ENCODE data around the gene PBX3. TPM values are rescaled to one million over a fixed set of nuclear protein-coding genes. Genes with fewer than 3 reads are reported as not detected.

Gene PBX3
- total RNA-seq, 1 experiment from 2014 or later, result 7.7 TPM

GRCh38 chr9:125896404-125896803 lies 149.2 kb downstream of the PBX3 start:
- Mint-ChIP-seq H3K4me1 (ENCODE audit: low read depth, unreplicated experiment) (no peaks in the 10 kb centered on the region), H3K9me3 (ENCODE audit: unreplicated experiment) (no peaks in the 10 kb centered on the region), H3K27ac (ENCODE audit: unreplicated experiment) (no peak overlapping the region), H3K36me3 (ENCODE audit: insufficient read depth, unreplicated experiment) (no peaks in the 10 kb centered on the region), H3K27me3 (ENCODE audit: insufficient read depth, unreplicated experiment) (peaks cover 4% of the 10 kb centered on the region), H3K4me3 (ENCODE audit: unreplicated experiment) (no peak overlapping the region)
- Histone ChIP-seq H3K36me3 (ENCODE audit: control insufficient read depth, insufficient read depth, low read length) (no peaks in the 10 kb centered on the region), H3K4me1 (no peaks in the 10 kb centered on the region), H3K27me3 (replicated peaks; ENCODE audit: control insufficient read depth, insufficient read depth, low read length) (no peaks in the 10 kb centered on the region), H3K4me3 (ENCODE audit: low read depth, low read length) (no peak overlapping the region), H3K9me3 (no peaks in the 10 kb centered on the region)
- no peak for DNase-seq
- ChIA-PET POLR2A (no interaction called here), CTCF (no interaction called here)
- intact Hi-C loops (cut with micrococcal nuclease; ENCODE audit: unreplicated experiment), result no loop called here
- TF ChIP-seq, protein P1, sequence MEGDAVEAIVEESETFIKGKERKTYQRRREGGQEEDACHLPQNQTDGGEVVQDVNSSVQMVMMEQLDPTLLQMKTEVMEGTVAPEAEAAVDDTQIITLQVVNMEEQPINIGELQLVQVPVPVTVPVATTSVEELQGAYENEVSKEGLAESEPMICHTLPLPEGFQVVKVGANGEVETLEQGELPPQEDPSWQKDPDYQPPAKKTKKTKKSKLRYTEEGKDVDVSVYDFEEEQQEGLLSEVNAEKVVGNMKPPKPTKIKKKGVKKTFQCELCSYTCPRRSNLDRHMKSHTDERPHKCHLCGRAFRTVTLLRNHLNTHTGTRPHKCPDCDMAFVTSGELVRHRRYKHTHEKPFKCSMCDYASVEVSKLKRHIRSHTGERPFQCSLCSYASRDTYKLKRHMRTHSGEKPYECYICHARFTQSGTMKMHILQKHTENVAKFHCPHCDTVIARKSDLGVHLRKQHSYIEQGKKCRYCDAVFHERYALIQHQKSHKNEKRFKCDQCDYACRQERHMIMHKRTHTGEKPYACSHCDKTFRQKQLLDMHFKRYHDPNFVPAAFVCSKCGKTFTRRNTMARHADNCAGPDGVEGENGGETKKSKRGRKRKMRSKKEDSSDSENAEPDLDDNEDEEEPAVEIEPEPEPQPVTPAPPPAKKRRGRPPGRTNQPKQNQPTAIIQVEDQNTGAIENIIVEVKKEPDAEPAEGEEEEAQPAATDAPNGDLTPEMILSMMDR (IDR thresholded peaks at IDR 0.05; ENCODE audit: insufficient read depth in 1 of 2, low read depth in 1 of 2, low read length in 1 of 2, severe bottlenecking in 1 of 2, unreplicated experiment in 1 of 2), result no peak
- no TSS peak for BruUV-seq (replicated peaks)

DNA sequence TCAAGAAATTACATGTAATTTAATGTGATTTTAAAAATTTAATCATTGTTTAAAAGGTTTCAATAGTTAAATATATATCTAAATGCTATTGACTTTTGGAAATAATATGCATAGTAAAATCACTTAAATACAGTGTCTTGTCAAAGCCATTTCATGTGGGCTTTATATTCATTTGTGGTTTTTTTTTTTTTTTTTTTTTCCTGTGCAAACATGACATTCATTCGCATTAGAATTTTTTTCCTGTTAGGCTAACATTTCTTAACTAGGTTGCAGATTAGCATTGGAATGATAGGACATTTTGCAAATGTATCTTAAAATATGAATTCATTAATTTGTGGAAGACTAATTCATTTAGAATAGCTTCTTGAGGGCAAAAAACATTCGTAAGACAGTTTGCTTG lies 149.8 kb downstream of the PBX3 start:
- no peak for DNase-seq
- H3K4me1 Mint-ChIP-seq (ENCODE audit: low read depth, unreplicated experiment), result no peaks in the 10 kb centered on the region
- BruUV-seq (replicated peaks), result no TSS peak
- H3K9me3 ChIP-seq, result no peaks in the 10 kb centered on the region
- H3K36me3 Mint-ChIP-seq (ENCODE audit: insufficient read depth, unreplicated experiment), result no peaks in the 10 kb centered on the region
- H3K9me3 Mint-ChIP-seq (ENCODE audit: unreplicated experiment), result no peaks in the 10 kb centered on the region
- CTCF ChIA-PET, result no interaction called here
- intact Hi-C loops (cut with micrococcal nuclease; ENCODE audit: unreplicated experiment), result no loop called here
- H3K27me3 ChIP-seq (replicated peaks; ENCODE audit: control insufficient read depth, insufficient read depth, low read length), result no peaks in the 10 kb centered on the region
- H3K36me3 ChIP-seq (ENCODE audit: control insufficient read depth, insufficient read depth, low read length), result no peaks in the 10 kb centered on the region
- peaks cover 4% of the 10 kb centered on the region for H3K27me3 Mint-ChIP-seq (ENCODE audit: insufficient read depth, unreplicated experiment)
- no peak overlapping the region for H3K4me3 ChIP-seq (ENCODE audit: low read depth, low read length)
- no peak overlapping the region for H3K4me3 Mint-ChIP-seq (ENCODE audit: unreplicated experiment)
- H3K27ac Mint-ChIP-seq (ENCODE audit: unreplicated experiment), result no peak overlapping the region
- TF ChIP-seq, protein P1 (IDR thresholded peaks at IDR 0.05; ENCODE audit: insufficient read depth in 1 of 2, low read depth in 1 of 2, low read length in 1 of 2, severe bottlenecking in 1 of 2, unreplicated experiment in 1 of 2), result no peak
- H3K4me1 ChIP-seq, result no peaks in the 10 kb centered on the region
- POLR2A ChIA-PET, result no interaction called here

DNA sequence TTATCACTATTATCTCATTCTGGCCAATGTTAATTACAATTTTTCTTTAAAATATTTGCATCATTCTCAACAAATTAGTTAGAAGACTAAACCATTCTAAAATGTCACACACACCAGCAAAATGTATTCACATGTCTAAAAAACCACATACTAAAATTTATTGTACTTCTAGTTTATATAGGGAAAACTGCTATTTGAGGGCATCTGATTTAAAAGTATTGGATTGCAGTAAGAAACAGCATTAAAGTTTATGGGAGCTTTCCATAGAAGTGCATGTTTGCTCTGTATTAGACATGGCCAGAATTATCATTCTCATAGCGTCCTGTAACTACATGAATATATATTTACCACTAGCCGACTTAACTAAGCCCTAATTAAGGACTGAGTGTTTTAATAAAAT lies 150.3 kb downstream of the PBX3 start:
- DNase-seq, result no peak
- intact Hi-C loops (cut with micrococcal nuclease; ENCODE audit: unreplicated experiment), result no loop called here
- no peak overlapping the region for H3K4me3 ChIP-seq (ENCODE audit: low read depth, low read length)
- ChIA-PET CTCF (no interaction called here), POLR2A (no interaction called here)
- no peaks in the 10 kb centered on the region for H3K4me1 ChIP-seq
- no peaks in the 10 kb centered on the region for H3K4me1 Mint-ChIP-seq (ENCODE audit: low read depth, unreplicated experiment)
- H3K36me3 Mint-ChIP-seq (ENCODE audit: insufficient read depth, unreplicated experiment), result no peaks in the 10 kb centered on the region
- H3K9me3 ChIP-seq, result no peaks in the 10 kb centered on the region
- no TSS peak for BruUV-seq (replicated peaks)
- H3K27ac Mint-ChIP-seq (ENCODE audit: unreplicated experiment), result no peak overlapping the region
- TF ChIP-seq, protein P1 (IDR thresholded peaks at IDR 0.05; ENCODE audit: insufficient read depth in 1 of 2, low read depth in 1 of 2, low read length in 1 of 2, severe bottlenecking in 1 of 2, unreplicated experiment in 1 of 2), result no peak
- no peaks in the 10 kb centered on the region for H3K36me3 ChIP-seq (ENCODE audit: control insufficient read depth, insufficient read depth, low read length)
- no peaks in the 10 kb centered on the region for H3K9me3 Mint-ChIP-seq (ENCODE audit: unreplicated experiment)
- H3K27me3 ChIP-seq (replicated peaks; ENCODE audit: control insufficient read depth, insufficient read depth, low read length), result no peaks in the 10 kb centered on the region
- no peak overlapping the region for H3K4me3 Mint-ChIP-seq (ENCODE audit: unreplicated experiment)
- H3K27me3 Mint-ChIP-seq (ENCODE audit: insufficient read depth, unreplicated experiment), result peaks cover 4% of the 10 kb centered on the region

Data from Caco-2 (cell line).